Omental fat pad (tissue), 4 donors: ENCODE data around the gene FAM163B. TPM values are rescaled to one million over a fixed set of nuclear protein-coding genes. Genes with fewer than 3 reads are reported as not detected.
A peak's percentile ranks its signal among the peaks of the same experiment; 100 is the strongest.

Experiments
- ATAC-seq: fragments of 150-250 bp; one replicate; pipeline ENCODE4 v1.9.1; 2016; ENCODE audit warnings: mild to moderate bottlenecking, moderate library complexity; ENCODE audit not compliant: low FRiP score
- DNase-seq: peaks from one replicate; pipeline ENCODE4 v3.0.0-alpha.2; 2019; ENCODE audit warnings: low spot score
- total RNA-seq, 4 donors: library from RNA; depleted of rRNA; stranded (reverse); fragments of >200 nt; gene quantifications; one replicate each; pipeline ENCODE4 v1.1.0, GENCODE V29; 2016
- TF ChIP-seq, protein P1 (sequence below), 3 donors: fragments of 450-650 bp; IDR thresholded peaks; one replicate each; pipeline ENCODE4 v1.5.1; 2016 to 2017; ENCODE audit warnings: antibody characterized with exemption in 3 of 3, mild to moderate bottlenecking in 3 of 3, moderate library complexity in 2 of 3

FAM163B gene
- total RNA-seq, 4 donors from 2014 or later, result not detected

GRCh38 chr9:133546287-133546680 lies 62.9 kb downstream of the FAM163B start:
- no peak for DNase-seq
- no peak for ATAC-seq
- TF ChIP-seq, protein P1, sequence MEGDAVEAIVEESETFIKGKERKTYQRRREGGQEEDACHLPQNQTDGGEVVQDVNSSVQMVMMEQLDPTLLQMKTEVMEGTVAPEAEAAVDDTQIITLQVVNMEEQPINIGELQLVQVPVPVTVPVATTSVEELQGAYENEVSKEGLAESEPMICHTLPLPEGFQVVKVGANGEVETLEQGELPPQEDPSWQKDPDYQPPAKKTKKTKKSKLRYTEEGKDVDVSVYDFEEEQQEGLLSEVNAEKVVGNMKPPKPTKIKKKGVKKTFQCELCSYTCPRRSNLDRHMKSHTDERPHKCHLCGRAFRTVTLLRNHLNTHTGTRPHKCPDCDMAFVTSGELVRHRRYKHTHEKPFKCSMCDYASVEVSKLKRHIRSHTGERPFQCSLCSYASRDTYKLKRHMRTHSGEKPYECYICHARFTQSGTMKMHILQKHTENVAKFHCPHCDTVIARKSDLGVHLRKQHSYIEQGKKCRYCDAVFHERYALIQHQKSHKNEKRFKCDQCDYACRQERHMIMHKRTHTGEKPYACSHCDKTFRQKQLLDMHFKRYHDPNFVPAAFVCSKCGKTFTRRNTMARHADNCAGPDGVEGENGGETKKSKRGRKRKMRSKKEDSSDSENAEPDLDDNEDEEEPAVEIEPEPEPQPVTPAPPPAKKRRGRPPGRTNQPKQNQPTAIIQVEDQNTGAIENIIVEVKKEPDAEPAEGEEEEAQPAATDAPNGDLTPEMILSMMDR (IDR thresholded peaks at IDR 0.05), result no peak

GRCh38 chr9:133545494-133546286 lies 63.5 kb downstream of the FAM163B start:
- DNase-seq, result no peak
- TF ChIP-seq, protein P1 (IDR thresholded peaks at IDR 0.05), result no peak
- ATAC-seq, result peak; percentile 29

- no peak for ATAC-seq
- TF ChIP-seq, protein P1 (IDR thresholded peaks at IDR 0.05), result no peak
- no peak for DNase-seq
Observed at GRCh38 chr9:133543772-133544467, 65.3 kb downstream of the FAM163B start.

- TF ChIP-seq, protein P1 (IDR thresholded peaks at IDR 0.05), result no peak
- ATAC-seq (no peak), DNase-seq (no peak)
Observed at GRCh38 chr9:133542002-133542401, 67.2 kb downstream of the FAM163B start.

GRCh38 chr9:133540698-133541025 lies 68.5 kb downstream of the FAM163B start:
- TF ChIP-seq, protein P1 (IDR thresholded peaks at IDR 0.05), result no peak
- DNase-seq, result no peak
- ATAC-seq, result no peak

GRCh38 chr9:133539991-133540697 lies 69.0 kb downstream of the FAM163B start:
- ATAC-seq (no peak), DNase-seq (no peak)
- TF ChIP-seq, protein P1 (IDR thresholded peaks at IDR 0.05), result no peak
